GM10266 (cell line): ENCODE measurements around the gene MOSMO.
A peak's percentile ranks its signal among the peaks of the same experiment; 100 is the strongest.

ENCODE experiments used
- DNase-seq: peaks from one replicate; pipeline ENCODE4 v3.0.0; 2012; ENCODE audit errors: extremely low spot score
- TF ChIP-seq, protein P1 (sequence below): IDR thresholded peaks from 2 replicates; pipeline ENCODE4 v1.5.1; 2012; ENCODE audit warnings: mild to moderate bottlenecking, low read depth; ENCODE audit not compliant: control insufficient read depth, insufficient read depth; ENCODE audit errors: missing control alignments

The MOSMO gene

DNA sequence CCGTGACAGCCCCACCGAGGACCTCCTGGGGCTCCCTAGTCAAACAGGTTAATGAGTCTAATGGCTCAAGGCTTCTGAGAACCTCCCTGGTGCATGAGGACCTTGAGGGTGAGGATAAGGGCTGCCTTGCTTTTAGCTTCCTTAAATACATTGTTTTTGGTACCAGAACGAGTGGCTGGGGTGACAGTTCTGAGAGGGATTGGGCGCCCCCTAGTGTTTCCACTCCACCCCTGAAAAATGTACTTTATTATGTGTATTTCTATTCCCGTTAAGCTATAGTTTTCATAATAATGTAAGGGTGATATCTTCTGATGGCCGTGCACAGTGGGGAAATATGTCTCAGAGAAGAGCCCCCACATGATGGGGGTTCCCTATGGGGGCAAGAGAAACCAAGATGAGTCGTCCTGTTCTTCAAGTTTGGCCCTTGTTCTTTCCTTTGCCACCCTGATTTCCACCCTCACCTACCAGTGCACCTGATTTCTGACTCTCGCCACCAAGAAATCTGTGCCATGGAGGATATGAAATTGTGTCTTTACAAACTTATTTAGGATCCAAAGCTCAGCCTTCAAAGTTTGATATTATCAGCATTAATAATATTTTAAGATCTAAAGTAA, 69.9 kb downstream of the MOSMO start:
- TF ChIP-seq, protein P1, sequence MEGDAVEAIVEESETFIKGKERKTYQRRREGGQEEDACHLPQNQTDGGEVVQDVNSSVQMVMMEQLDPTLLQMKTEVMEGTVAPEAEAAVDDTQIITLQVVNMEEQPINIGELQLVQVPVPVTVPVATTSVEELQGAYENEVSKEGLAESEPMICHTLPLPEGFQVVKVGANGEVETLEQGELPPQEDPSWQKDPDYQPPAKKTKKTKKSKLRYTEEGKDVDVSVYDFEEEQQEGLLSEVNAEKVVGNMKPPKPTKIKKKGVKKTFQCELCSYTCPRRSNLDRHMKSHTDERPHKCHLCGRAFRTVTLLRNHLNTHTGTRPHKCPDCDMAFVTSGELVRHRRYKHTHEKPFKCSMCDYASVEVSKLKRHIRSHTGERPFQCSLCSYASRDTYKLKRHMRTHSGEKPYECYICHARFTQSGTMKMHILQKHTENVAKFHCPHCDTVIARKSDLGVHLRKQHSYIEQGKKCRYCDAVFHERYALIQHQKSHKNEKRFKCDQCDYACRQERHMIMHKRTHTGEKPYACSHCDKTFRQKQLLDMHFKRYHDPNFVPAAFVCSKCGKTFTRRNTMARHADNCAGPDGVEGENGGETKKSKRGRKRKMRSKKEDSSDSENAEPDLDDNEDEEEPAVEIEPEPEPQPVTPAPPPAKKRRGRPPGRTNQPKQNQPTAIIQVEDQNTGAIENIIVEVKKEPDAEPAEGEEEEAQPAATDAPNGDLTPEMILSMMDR = peak; percentile 67
- peak; percentile 66 for DNase-seq

DNA sequence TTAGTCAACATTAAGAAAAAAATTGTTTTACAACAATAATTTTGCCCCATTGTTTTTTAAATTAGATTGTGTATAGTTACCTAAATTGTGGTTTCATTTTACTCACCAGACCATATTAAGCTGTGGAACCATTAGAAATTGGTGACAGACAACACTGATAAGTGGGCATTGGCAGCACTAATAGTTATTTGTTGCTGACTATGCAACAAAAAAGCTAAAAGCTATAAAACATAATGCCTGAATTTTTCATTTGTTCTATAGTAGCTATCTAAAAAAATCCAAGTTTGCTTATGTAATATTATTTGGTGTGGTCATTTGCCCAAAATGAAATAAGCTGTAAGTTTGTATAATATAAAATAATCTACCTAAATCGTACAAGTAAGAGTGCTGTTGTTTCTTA, 70.7 kb downstream of the MOSMO start:
- no peak for DNase-seq
- TF ChIP-seq, protein P1 = no peak

DNA sequence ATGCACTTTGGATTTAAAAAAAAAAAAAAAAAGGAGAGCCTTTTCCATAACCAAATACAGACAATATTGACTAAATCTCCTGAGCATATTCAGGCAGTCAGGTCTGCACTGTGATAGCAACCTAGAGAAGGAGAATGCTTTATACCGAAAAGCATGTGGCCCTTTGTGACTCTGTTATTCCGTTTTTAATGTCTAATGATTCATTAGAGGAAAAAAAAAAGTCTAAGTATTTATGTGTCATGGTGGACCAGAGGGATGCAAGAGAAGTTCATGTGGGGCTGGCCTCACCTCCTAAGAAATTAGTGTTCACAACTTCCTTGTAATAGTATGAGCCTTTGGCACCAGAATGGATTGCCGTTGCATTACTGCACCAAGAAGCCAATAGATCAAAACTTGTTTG, 73.1 kb downstream of the MOSMO start:
- TF ChIP-seq, protein P1 = no peak
- no peak for DNase-seq

GRCh38 chr16:22086440-22086839, 78.5 kb downstream of the MOSMO start:
- no peak for DNase-seq
- TF ChIP-seq, protein P1 = no peak

- DNase-seq = no peak
- TF ChIP-seq, protein P1 = no peak
Observed at GRCh38 chr16:22088642-22089041, 80.7 kb downstream of the MOSMO start.

- no peak for DNase-seq
- TF ChIP-seq, protein P1 = no peak
Observed at GRCh38 chr16:22089910-22090309, 82.0 kb downstream of the MOSMO start.

DNA sequence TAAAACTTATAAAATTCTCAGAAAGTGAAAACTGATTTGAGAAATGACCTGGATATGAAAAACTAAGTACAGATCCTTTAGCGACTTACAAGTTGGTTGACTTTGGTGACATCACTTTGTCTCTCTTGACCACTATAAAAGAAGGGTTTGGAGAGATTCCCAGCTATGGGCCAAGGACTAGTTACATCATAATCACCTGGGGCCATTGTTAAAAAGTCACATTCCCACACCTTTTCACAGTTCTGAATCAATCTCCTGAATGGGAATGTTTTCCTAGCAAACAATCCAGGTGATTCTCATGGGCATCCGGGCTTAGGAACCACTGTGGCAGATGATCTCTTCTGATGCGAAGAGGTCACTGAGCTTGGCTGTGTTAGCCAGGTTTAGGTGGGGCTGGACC, 83.8 kb downstream of the MOSMO start:
- no peak for DNase-seq
- TF ChIP-seq, protein P1 = no peak
